GM19328 (cell line): Measurements from ENCODE around the gene GJA4.
"Not testable (repeated sequence)": the region's sequence is repeated elsewhere in the genome, so short reads cannot be mapped to it uniquely, and the experiment has no call there.

Experiments
- ATAC-seq: cut with Tn5 transposase; IDR thresholded peaks from one replicate; pipeline ENCODE4 v1.9.1; 2021; ENCODE audit warnings: mild to moderate bottlenecking, moderate library complexity; ENCODE audit not compliant: unreplicated experiment

GJA4 gene

DNA sequence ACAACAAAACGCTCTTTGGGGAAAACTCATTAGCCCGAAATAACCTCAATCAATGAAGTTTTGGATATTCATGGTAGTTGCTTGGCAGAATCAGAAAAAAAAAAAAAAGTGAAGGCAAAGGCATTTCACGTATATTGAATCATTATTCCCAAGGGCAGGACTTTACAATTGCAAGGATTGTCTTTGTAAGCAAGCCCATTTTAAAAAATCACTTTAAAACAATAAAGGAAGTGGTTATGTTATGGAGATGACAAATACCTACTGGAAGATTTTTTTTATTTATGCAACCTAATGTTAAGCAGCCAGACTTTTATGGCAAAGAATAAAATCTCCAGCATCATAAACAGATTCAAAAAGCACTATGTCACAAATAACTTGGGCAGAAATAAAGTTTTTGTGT is 23.9 kb upstream of the GJA4 start:
- ATAC-seq: no peak

DNA sequence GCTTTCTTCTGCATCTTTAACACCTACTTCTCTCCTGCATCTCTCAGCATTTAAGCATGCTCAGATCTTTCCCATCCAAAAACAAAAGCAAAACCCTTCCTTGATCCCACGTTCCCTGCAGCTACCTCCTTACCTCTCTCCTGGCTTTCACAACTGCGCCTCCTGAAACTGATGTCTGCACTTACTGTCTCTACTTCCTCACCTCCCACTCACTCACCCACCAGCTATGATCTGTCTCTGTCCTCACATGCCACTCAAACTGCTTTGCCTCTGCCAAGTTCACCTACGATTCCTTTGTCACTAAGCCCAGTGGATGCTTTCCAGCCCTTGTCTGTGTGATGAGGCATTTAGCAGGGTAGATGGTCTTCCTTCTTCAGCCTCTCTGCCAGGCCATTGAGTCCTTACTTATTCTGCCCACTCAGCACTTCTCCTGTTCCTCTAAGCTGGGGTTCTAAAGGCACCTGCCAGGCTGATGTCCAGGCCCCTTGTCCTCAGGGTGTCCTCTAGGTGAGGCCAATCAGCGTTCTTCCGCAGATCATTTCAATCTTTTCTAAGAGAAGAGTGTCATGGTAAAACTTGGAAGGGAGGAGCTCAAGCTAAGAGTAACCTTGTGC is 21.8 kb upstream of the GJA4 start:
- ATAC-seq: no peak

DNA sequence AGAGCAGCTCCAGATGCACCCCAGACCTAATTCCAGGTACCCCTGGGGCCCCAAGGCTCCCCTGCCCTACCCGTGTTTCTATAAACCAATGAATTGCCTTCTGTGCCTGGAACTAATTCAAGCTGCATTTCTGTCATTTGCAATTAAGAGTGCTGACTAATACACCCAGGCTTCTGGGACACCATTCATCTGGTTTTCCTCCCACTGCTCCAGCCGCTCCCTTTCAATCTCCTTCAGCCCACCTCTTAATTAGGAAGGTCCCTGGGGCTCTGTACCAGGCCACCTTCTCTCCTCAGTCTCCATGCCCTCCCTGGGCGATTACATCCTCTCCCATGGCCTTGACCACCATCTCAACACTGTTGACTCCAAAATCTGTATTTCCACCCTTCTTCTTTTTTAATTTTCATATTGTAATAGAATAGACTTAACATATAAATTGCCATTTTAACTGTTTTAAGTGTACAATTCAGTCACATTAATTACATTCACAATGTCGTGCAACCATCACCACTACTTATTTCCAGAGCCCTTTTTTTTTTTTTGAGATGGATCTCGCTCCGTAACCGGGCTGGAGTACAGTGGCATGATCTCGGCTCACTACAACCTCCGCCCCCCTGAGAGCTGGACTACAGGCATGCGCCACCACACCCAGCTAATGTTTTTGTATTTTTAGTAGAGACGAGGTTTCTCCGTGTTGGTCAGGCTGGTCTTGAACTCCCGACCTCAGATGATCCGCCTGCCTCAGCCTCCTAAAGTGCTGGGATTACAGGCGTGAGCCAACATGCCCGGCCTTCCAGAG is 21.0 kb upstream of the GJA4 start:
- no peak for ATAC-seq

DNA sequence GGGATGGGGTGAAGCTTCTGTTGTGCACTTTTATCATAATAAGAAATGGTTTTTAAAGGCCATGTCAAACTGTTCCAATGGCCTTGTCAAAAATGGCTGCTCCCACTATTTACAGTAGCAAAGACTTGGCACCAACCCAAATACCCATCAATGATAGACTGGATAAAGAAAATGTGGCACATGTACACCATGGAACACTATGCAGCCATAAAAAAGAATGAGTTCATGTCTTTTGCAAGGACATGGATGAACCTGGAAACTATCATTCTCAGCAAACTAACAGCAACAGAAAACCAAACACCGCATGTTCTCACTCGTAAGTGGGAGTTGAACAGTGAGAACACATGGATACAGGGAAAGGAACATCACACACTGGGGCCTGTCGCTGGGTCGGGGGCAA is 19.7 kb upstream of the GJA4 start:
- ATAC-seq: not testable (repeated sequence)

GRCh38 chr1:34774957-34775356 is 17.8 kb upstream of the GJA4 start:
- no peak for ATAC-seq

DNA sequence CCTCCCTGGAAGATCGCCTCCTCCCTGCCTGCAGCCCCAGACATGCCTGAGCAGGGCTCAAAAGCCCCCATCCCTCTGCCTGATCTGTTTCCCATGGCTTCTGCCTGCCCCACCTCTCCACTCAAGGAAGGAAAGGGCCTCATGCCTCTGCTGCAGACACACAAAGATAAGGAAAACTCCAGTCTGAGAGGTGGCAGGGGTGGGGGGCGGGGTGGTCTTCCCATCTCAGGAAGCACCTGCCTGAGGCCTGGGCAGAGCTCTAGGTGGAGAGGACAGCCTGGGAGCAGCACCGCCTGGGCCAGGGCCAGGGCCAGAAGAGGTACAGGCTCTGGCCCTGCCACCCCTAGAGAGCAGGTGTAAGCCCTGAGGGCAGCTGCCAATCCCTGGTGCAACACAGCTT is 15.9 kb upstream of the GJA4 start:
- ATAC-seq: no peak

DNA sequence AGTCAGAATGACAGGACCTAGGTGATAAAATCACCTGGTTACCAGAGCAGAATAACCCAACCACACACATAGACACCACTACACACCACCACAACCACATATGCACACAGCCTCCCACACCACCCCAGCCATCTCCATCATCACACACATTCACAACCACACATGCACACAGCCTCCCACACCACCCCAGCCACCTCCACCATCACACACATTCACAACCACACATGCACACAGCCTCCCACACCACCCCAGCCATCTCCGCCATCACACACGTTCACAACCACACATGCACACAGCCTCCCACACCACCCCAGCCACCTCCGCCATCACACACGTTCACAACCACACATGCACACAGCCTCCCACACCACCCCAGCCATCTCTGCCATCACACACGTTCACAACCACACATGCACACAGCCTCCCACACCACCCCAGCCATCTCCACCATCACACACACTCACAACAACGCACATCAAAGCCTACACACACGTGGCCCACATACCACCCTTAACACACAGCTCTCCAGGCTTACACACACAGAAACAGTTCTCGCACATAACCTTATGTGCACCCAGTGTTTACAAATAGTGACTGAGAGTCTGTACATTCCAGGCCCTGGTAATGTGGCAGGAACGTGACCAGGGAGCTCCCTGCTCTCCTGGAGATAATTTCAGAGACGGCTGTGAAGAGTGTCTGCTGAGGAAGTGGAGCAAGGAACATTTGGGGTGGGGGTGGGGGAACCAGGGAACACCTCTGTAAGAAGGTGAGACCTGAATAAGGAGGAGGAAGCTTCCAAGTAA is 15.1 kb upstream of the GJA4 start:
- no peak for ATAC-seq

DNA sequence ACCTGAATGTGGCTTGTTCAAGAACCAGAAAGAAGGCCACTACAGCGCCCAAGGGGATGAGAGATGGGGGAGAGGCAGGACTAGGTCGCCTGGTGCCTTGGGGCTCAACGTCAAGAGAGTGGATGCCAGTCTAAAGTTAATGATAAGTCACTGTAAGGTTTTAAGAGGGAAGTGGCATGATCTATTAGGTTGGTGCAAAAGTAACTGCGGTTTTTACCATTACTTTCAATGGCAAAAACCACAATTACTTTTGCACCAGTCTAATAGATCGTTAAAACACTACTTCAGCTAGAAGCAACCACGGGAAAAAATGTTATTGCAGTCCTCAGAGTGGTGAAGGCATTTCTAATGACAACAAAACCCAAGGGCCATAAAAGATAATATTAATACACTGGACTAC is 14.4 kb upstream of the GJA4 start:
- no peak for ATAC-seq

GRCh38 chr1:34779005-34779404 is 13.8 kb upstream of the GJA4 start:
- no peak for ATAC-seq

DNA sequence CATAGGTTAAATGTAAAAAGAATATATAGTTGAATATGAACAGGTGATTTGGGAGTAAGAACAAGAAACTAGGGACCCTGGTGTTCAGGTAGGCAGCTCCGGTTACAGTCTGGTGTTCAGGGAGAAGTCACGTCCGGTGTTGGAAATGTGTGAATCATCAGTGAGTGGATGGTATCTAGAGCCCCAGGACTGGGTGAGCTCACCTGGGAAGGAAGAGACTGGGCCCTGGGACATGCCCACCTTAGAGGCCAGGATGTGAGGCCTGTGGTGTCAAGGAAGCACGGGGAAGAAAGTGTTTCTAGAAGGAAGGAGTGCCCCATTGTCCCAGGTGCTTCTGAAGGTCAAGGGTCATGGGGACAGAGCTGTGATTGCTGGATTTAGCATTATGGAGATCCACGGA is 13.3 kb upstream of the GJA4 start:
- ATAC-seq: no peak

DNA sequence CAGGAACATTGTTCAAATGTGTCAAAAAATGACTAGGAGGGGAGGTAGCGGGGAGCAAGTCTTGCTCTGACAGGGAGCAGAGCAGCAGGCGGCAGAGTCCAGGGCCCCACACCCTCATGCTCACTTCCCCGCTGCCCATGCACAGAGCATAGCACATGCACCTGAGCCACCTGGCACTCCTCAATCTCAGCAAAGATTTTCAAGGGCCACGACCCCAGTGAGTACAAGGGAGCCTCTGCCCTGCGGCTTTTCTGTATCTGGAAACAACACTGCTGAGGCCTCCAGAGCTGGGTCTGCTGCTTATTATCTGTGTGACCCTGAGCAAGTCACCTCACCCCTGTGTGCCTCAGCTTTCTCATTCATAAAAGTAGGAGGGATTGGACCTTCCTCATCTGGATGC is 12.8 kb upstream of the GJA4 start:
- no peak for ATAC-seq

- ATAC-seq: no peak
Observed at GRCh38 chr1:34780528-34780927, 12.3 kb upstream of the GJA4 start.

GRCh38 chr1:34781071-34781843 is 11.5 kb upstream of the GJA4 start, which contains the start of gene GJB3:
TSS of gene GJB3 (plus strand) at chr1:34781214. CDS start at chr1:34784763, 3,549 bp downstream.
- no peak for ATAC-seq

DNA sequence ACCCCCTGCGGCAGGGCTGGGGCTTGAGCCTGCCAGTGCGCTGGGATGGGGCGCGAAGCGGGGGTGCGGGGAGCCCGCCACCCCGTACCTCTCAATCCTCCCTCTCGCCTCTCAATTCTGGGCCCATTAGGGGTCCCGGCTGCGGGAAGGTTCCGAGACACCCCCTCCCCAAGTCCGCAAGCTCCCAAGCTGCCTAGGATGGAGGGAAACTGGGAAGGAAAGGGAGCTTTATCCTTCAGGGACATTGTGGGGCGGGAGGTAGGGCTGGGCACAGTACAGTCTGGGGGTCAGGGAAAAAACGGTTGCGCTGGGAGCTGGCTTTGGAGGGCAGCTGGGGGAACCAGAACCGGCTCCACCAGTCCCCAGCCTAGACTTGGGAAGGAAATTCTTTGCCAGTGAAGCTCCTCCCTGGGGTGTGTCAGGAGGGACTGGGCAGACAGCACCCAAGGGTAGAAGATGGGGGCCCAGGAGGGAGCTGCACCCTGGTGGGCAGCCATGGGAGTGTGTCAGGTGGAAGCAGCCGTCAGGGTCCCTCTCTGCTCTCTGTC is 10.9 kb upstream of the GJA4 start:
- no peak for ATAC-seq

DNA sequence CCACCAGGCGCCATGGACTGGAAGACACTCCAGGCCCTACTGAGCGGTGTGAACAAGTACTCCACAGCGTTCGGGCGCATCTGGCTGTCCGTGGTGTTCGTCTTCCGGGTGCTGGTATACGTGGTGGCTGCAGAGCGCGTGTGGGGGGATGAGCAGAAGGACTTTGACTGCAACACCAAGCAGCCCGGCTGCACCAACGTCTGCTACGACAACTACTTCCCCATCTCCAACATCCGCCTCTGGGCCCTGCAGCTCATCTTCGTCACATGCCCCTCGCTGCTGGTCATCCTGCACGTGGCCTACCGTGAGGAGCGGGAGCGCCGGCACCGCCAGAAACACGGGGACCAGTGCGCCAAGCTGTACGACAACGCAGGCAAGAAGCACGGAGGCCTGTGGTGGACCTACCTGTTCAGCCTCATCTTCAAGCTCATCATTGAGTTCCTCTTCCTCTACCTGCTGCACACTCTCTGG is 8.0 kb upstream of the GJA4 start:
- ATAC-seq: no peak

DNA sequence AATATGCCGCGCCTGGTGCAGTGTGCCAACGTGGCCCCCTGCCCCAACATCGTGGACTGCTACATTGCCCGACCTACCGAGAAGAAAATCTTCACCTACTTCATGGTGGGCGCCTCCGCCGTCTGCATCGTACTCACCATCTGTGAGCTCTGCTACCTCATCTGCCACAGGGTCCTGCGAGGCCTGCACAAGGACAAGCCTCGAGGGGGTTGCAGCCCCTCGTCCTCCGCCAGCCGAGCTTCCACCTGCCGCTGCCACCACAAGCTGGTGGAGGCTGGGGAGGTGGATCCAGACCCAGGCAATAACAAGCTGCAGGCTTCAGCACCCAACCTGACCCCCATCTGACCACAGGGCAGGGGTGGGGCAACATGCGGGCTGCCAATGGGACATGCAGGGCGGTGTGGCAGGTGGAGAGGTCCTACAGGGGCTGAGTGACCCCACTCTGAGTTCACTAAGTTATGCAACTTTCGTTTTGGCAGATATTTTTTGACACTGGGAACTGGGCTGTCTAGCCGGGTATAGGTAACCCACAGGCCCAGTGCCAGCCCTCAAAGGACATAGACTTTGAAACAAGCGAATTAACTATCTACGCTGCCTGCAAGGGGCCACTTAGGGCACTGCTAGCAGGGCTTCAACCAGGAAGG is 7.4 kb upstream of the GJA4 start:
- no peak for ATAC-seq

- no peak for ATAC-seq
Observed at GRCh38 chr1:34785875-34786470, 6.8 kb upstream of the GJA4 start.

- ATAC-seq: no peak
Observed at GRCh38 chr1:34786521-34787325, 6.1 kb upstream of the GJA4 start.
